ENCODE data around the gene RAPGEF2.
A peak's percentile ranks its signal among the peaks of the same experiment; 100 is the strongest.
"Not testable (repeated sequence)": the region's sequence is repeated elsewhere in the genome, so short reads cannot be mapped to it uniquely, and the experiment has no call there.

RAPGEF2 gene

DNA sequence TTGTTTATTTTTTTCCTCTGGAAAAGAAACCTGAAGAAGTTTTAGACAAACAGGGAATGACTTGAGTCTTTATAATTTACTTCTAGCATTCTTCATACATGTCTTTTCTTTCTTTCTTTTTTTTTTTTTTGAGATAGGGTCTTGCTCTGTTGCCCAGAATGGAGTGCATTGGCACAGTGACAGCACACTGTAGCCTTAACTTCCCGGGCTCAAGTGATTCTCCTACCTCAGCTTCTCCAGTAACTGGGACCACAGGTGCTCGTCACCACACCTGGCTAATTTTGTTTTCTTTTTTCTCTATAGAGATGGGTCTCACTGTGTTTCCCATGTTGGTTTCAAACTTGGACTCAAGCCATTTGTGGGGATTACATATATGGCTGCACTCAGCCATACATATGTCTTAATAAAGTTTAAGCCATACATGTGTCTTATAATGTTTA is 71.8 kb downstream of the RAPGEF2 start:
- DNase-seq (ENCODE audit: low read depth): no peak
- TF ChIP-seq, protein P1, sequence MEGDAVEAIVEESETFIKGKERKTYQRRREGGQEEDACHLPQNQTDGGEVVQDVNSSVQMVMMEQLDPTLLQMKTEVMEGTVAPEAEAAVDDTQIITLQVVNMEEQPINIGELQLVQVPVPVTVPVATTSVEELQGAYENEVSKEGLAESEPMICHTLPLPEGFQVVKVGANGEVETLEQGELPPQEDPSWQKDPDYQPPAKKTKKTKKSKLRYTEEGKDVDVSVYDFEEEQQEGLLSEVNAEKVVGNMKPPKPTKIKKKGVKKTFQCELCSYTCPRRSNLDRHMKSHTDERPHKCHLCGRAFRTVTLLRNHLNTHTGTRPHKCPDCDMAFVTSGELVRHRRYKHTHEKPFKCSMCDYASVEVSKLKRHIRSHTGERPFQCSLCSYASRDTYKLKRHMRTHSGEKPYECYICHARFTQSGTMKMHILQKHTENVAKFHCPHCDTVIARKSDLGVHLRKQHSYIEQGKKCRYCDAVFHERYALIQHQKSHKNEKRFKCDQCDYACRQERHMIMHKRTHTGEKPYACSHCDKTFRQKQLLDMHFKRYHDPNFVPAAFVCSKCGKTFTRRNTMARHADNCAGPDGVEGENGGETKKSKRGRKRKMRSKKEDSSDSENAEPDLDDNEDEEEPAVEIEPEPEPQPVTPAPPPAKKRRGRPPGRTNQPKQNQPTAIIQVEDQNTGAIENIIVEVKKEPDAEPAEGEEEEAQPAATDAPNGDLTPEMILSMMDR (conservative IDR thresholded peaks at IDR 0.05; ENCODE audit: low read depth, low read length): no peak
- H3K4me3 ChIP-seq (ENCODE audit: low read length): no peak overlapping the region

DNA sequence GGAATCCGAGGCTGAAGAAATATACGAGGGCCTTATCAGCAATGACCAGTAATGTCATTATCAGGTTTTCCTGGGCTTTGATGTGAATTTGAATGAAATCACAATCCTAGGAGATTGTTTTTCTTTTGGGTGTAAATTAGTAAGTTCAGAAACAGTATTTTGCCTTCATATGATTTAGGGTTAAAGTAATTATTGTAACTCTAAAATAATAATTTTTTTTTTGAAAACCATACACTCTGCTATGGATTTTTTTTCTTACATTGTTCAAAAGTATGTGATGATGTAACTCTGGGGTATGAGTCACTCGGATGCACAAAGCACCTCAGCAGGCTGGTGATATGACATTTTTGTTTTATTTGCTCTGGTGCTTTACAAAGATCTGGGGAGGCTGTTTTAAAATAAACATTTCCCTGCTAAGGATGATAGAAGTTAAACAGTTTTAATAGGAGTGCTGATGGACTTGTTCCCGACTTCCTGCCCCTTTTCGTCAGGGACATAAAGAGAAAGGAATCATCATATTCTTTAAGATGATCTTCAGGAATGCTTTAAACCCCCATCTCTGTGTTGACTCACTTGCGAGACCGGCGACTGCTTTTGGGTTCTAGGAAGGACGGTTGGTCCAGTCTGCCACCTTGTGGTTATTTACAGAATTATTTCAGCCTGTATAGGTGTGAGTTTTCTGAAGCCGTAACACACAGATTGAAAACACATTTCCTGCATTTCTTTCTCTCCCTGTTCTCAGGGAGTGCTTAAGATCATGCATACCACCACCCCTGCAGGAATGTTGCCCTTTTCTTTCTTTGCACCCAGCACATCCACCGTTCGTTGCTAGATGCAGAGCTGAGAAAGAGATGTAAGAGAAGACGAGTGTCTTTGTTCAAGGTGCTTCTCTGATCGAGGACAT is 72.5 kb downstream of the RAPGEF2 start:
- H3K4me3 ChIP-seq (ENCODE audit: low read length): no peak overlapping the region
- peak; percentile 46 for DNase-seq (ENCODE audit: low read depth)

DNA sequence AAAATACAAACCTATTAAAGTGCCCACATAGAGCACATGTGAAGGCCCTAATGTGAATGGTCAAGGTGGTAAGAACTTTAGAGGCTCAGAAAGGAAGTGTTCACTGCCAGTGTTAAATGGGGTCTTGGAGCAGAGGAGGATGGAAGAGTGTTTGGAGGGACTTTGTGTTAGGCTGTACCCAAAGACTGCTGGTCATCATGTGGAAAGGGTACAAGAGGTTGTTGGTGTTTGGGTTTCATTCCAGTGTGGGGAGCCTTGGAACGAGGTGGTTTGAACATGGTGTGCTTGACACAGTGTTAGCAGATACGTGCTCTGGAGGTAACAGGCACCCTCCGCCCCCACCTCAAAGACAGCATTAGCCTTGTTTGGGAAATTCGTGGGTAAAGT is 73.1 kb downstream of the RAPGEF2 start:
- TF ChIP-seq, protein P1 (conservative IDR thresholded peaks at IDR 0.05; ENCODE audit: low read depth, low read length): no peak
- DNase-seq (ENCODE audit: low read depth): no peak
- H3K4me3 ChIP-seq (ENCODE audit: low read length): no peak overlapping the region

More for the DNA sequence above, 72.5 kb downstream of the RAPGEF2 start:
- TF ChIP-seq, protein P1 (conservative IDR thresholded peaks at IDR 0.05; ENCODE audit: low read depth, low read length): peak; percentile 74

DNA sequence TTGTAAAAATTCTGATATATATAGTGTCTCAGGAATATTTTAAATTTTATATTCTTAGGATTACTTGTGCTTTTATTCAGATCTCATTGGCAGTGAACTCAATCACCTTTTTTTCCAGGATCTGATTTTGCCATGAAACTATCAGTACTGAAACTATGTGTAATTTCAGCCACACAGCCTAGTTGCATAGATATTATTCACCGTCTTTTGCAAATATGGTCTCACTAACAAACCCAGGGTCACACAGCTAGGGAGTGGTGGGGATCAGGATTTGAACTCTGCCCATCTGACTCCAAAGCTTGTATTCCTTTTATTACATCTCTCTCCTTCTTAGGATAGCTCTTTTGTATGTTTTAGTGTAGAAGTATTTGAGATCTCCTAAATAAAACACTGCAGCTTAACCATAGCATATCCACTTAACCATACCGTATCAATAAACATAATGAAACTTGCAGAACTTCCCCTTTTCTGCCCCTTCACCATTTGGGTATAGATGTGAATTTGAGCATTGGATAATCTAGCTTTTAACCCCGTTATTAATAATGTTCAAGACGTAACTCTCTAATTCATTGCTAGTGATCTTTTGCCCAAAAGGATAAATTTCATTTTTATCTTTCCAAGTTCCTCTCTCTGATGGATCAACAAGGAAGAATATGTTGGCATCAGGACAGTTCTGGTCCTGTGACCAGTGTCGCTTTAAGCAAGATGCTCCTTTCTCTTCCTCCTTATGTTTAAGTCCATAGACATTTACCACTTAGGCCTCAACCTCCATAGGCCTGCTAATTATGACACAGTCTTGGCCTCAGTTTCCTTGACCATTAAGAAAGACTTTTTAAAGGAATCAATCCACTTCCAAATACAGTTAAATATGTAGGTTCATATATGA is 74.6 kb downstream of the RAPGEF2 start:
- no peak overlapping the region for H3K4me3 ChIP-seq (ENCODE audit: low read length)
- no peak for DNase-seq (ENCODE audit: low read depth)
- TF ChIP-seq, protein P1 (conservative IDR thresholded peaks at IDR 0.05; ENCODE audit: low read depth, low read length): no peak

DNA sequence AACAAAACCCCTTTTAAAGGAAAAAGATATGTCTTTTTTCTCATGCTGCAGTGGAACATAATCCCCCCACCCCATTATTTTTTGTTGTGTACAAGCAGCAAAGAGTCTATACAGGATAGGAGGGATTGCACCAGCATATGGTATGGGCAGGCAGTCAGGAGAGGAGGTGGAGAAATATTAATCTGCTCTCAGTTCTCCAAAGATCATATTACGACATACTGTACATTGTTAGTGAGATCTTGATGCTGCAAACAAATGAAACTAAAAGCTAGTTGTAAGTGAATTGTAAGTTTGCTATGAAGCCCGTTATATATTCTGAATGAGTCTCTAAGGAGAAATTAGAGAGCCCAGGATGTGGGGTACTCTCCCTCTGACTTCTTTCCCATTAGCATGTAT is 75.3 kb downstream of the RAPGEF2 start:
- TF ChIP-seq, protein P1 (conservative IDR thresholded peaks at IDR 0.05; ENCODE audit: low read depth, low read length): no peak
- no peak for DNase-seq (ENCODE audit: low read depth)
- no peak overlapping the region for H3K4me3 ChIP-seq (ENCODE audit: low read length)

DNA sequence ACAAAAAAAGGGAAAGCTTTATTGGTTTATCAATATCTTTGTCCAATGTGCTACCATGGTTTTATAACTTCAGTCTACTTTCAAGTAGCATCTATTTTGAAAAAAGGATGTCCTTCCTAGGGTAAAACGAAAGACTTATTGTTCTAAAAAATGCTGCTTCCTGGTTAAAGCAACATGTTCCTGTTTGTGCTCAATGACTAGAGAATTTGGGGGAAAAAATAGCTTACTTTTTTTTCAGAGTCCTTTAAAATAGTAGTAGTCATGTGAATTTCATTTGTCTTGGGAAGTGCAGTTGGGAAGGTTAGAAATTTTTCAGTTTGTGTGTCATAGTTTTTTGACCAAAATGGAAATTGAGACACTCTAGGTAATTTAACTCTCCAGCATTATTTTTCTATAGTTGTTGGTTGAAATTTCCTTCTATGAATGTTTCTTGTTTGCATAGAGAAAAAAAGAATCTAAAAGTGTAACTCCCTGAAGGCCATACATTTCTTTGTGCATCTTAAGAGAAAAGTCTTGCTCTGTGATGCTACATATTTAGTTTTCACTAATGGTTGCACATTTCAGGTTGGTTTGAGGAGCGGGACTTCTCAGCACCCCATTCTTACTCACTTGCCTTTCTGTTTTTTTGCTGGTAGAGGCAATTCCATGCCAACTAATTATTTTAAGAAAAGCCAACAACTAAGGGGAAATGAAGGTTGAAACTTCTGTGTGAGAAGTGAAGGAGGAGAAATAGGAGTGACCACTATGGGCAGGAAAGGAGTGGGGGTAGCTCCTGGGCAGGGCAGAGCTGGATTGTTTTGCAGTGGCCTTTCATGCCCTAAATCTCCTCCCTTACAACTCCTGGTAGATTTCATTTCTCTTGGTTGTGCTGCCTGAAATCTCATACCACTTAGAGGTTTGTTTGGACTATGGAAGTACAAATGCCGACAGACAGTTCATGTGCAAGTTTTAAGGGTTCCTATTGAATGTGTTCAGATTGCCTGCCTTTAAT is 76.4 kb downstream of the RAPGEF2 start:
- no peak for DNase-seq (ENCODE audit: low read depth)

DNA sequence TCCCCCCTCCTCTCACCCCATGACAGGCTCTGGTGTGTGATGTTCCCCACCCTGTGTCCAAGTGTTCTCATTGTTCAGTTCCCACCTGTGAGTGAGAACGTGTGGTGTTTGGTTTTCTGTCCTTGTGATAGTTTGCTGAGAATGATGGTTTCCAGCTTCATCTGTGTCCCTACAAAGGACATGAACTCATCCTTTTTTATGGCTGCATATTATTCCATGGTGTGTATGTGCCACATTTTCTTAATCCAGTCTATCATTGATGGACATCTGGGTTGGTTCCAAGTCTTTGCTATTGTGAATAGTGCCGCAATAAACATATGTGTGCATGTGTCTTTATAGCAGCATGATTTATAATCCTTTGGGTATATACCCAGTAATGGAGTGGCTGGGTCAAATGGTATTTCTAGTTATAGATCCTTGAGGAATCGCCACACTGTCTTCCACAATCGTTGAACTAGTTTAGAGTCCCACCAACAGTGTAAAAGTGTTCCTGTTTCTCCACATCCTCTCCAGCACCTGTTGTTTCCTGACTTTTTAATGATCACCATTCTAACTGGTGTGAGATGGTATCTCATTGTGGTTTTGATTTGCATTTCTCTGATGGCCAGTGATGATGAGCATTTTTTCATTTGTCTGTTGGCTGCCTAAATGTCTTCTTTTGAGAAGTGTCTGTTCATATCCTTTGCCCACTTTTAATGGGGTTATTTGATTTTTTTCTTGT is 81.2 kb downstream of the RAPGEF2 start:
- H3K4me3 ChIP-seq (ENCODE audit: low read length); DNase-seq (ENCODE audit: low read depth): not testable (repeated sequence)

More for the DNA sequence above, 76.4 kb downstream of the RAPGEF2 start:
- H3K4me3 ChIP-seq (ENCODE audit: low read length): no peak overlapping the region
- TF ChIP-seq, protein P1 (conservative IDR thresholded peaks at IDR 0.05; ENCODE audit: low read depth, low read length): no peak

Data from retinal pigment epithelial cell (primary cell).